NB4 (cell line): Measurements from ENCODE around the gene ATP2B1.

Source experiments
- CTCF ChIP-seq: IDR thresholded peaks from one replicate; pipeline ENCODE4 v1.5.1; 2012; ENCODE audit warnings: low read depth, low read length
- MAX ChIP-seq: IDR thresholded peaks from 2 replicates; pipeline ENCODE4 v1.6.1; 2011; ENCODE audit warnings: low read depth, low read length
- MYC ChIP-seq: IDR thresholded peaks from 2 replicates; pipeline ENCODE4 v1.6.1; 2011; ENCODE audit warnings: low read depth, low read length
- POLR2A ChIP-seq: IDR thresholded peaks from 2 replicates; pipeline ENCODE4 v1.6.1; 2011; ENCODE audit warnings: mild to moderate bottlenecking; ENCODE audit not compliant: insufficient read length; ENCODE audit errors: extremely low read depth

GRCh38 chr12:89698607-89699006, 10.0 kb downstream of the ATP2B1 start:
- TF ChIP-seq CTCF (no peak), MAX (no peak), POLR2A (no peak), MYC (no peak)
